Kasumi-1 (cell line): ENCODE measurements around the gene ANKRD22.
"Not testable (repeated sequence)": the region's sequence is repeated elsewhere in the genome, so short reads cannot be mapped to it uniquely, and the experiment has no call there.

Experiments used
- DNase-seq, 2 experiments: peaks; one replicate each; lab custom pipeline; 2025; lab: John Stamatoyannopoulos, UW

ANKRD22 gene

DNA sequence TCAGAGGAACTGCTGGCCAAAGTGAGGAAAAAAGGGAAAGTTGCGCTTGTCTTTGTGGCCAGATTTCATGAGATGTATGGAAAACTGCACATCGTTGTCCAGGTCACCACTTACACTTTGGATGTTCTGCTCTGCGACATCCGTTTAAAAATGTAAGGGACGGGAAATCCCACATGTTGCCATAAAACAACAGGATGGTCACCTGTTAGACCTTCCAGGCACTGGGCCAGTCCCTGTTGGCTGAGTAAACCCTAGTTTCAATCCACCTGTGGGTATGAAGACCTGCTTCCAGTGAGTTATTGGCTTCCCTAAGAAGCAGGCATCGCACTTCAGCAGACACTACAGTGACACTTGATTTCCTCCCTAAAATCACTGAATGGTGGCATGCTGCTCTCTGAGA, 25.7 kb upstream of the ANKRD22 start:
- no peak for DNase-seq

DNA sequence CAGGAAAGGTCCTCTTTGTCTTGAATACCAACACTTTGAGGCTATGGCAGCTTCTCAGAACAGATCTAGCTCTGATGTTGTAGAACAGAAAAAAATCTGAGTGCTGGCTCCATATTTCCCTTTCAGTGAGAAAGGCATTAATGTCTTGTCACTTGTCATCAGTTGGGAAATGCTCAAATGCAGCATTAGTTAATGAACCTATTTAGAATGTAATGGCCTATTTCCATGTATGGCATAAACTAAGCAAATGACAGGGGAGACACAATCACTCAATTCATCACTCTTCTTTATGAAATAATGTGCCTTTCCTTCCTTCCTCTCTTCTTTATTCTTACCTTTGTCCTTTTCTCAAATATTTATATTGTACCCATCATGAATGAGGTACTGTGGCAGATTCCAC, 23.4 kb upstream of the ANKRD22 start:
- DNase-seq: no peak

DNA sequence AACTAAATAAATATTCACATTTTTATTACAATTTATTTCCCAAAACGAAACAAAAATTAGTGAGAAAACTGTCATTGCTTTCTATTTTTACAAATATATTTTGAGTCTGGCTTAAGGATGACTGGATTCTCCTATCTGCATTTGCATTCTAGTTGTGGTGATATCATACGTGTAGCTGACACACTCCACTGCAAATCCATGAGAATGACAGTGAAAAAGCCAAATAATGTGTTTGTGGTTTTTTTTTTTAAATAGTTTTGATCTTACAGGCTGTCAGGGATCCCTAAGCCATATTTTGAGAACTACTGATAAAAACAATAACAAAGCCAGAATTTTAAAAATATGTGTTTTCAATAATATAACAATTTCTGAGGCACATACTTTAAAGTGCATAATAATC, 22.6 kb upstream of the ANKRD22 start:
- no peak for DNase-seq

DNA sequence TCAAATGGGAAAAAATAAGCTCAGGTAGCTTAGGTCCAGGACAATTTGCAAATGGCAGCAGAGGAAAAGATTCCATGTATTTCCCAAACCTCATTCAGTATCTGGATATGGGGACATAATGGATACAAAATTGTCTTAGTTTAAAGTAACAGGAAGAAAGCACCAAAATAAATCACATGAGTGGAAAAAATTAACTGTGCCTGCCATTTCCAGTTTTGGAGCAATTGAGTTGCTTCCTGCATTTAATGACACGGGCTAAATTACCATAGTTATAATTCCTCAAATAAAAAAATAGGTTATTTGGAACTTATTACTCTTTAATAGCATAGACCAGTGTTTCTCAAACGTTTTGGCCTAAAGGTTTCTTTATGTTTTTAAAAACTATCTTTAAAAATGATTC, 22.1 kb upstream of the ANKRD22 start:
- no peak for DNase-seq

DNA sequence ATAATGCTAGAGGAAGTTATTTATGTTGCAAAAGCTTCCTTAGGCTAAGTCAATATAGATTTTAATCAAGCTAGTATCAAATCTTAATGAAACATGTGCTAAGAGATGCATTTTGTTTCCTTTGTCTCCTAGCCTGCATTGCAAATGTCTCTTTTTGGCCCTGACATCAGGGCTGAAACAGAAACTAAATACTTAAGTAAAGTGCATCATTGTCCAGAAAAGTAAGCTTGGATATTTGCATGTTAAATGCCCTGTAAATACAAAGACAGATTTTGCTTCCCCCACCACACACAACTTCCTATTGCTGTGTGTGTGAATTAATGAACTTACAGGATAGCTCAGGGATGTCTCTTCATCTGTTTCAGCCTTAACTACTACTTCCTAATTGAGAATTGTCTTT, 18.4 kb upstream of the ANKRD22 start:
- DNase-seq: no peak

DNA sequence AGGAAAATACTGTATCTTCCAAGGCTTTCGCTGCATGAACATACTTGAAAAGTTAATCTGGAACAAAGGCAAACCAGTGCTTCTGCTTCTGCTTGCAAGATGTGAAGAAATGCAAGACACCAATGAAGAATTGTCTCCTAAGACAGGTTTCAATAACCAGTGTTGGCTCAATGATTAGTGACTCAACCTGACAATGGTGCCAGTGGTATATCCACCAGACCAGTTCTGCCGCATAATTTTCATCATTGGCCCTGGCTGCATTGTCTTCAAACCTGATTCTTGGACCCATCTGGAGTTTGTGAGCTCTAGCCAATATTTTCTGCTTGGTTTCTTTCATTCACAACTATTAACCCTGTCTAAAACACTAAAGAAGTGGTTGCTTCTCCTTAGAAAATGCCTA, 14.8 kb upstream of the ANKRD22 start:
- DNase-seq: no peak

DNA sequence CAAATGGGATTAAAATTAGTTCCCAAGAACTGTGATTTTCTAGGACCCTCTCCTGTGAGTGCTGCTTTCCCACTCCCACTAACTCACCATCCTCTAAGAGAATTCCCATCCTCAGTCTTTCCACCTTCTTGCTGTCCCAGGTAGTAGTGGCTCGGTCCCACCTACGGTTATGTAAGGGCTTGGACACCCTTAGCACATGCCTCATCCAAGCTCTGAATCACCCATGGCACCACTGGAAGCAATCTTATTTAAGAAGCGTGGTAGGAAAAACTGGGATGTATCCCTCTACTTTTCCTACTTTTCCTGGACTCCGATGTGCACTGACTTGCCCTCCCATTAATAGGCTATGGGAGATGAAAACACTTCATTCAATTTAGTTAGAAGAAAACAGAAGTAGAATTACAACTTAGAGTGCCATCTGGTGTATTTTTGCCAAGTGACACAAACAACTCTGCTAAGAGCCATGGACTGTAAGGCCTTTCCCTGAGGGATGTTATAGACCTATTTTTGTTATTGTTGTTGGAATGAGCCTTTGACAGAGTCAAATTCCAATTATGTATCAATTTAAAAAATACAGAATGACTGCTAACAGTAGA, 13.7 kb upstream of the ANKRD22 start:
- DNase-seq: peak; percentile 78 to 89

DNA sequence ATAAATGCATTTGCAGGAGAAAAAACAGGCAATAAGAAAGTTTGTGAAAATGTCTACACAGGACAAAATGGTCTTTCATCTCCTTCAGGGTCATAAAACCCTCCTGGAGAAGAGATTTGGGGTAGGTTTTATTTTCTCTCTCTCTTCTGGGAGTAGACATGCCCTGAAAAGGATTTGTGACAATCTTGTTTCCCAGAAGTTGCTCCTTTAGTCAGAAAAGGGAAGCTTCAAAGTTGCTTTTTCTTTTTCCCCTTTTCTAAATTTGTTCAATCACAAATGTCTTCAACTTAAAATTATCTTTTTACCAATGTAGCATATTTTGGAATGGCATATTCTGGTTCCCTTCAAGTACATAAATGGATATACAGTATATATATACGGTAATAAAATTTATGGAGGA, 9.4 kb upstream of the ANKRD22 start:
- DNase-seq: no peak

DNA sequence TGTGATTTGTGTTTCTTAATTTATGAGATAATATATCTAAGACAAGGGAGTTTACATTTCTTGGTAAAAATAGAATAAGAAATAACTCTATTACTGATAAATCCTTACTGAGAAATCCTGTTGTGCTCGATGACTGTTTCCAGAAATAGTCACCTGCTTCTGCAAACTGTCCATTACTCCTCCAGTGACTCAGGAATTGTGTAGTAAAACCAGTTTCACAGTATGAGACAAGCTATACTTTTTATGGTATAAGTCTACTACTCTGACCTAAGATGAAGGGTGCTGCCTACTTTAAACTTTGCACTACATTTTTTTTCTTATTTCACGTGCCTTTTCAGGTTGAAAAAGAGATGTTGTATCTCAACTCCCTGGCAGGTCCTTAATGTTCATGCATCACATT, 6.8 kb upstream of the ANKRD22 start:
- DNase-seq: no peak

DNA sequence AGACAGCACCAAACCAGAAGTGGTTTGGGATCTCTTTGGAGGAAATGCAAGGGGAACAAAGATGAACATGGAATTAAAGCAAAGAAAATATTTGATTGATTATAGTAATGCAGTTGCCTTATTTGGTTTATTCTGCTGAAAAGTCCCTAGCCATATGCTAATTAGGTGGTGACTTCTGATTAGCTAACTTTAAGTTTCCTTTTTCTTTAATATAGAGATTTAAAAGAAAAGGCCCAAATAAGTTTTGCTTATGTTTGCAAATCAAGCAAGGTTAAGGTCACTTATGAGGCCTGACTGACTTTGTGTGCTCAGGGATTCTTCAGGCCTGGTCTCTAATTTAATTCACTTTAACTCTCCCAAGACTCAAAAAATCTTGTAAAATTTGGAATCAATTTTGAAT, 6.2 kb upstream of the ANKRD22 start:
- no peak for DNase-seq

DNA sequence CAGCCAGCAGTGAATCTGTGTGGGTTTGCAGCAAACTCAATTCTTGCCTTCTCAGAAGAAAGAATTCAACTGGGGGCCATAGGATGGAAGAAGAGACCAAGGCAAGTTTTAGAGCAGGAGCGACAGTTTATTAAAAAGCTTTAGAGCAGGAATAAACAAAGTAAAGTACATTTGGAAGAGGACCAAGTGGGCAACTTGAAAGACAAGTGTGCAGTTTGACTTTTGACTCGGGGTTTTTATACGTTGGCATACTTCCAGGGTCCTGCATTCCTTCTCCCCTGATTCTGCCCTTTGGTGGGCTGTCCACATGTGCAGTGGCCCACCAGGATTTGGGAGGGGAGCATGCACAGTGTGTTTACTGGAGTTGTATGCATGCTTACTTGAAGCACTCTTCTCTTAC, 3.0 kb upstream of the ANKRD22 start:
- DNase-seq: no peak

DNA sequence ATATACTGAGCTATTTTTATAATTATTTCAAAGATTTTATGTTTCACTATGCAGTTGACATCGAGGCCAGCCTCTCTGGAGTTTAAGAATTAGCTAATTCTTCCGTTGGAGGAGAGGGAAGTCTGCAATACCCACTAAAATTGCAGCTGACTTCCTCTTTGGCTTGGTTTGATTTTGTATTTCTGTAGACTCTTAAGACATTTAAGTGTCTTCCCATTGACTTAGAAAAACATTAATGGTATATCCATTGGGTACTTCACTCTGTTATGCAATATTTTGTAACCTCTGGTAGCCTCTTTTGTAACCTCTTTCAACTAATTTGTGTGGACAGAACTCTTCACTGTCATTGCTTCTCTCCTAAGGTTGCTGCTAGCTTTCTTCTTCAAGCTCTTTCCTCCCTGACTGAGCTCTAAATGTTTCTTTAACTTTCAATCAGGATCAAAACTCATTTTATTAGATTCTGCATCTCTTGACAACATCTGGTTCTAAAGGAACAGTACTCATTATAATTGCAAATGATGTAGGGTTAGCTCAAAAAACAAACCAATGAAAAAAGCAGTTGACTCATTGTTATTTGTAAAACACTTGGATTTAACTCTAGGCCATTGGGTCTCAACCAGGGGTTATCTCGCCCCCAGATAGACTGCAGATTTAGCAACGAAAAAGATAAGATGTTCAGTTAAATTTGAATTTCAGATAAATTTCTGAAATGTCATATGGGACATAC, 1.7 kb upstream of the ANKRD22 start:
- DNase-seq: peak; percentile 95 to 96

DNA sequence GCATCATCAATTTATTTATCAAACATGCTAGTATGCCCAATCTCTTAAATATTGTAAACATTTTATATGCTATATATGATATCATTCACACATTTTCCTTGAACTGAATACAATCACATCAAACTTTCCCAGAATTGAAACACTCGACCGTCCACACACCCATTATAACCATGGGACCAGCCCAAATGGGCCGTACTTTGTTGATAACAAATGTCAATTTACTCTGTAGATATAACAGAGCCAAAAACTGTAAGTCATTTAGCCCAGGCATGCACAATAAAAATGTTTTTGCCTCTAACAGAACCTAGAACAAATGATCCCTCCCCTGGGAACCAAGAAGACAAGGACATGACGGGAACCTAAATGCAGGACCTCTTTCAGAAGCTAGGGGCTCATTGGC, 683 bp upstream of the ANKRD22 start:
- peak; percentile 17 to 23 for DNase-seq

DNA sequence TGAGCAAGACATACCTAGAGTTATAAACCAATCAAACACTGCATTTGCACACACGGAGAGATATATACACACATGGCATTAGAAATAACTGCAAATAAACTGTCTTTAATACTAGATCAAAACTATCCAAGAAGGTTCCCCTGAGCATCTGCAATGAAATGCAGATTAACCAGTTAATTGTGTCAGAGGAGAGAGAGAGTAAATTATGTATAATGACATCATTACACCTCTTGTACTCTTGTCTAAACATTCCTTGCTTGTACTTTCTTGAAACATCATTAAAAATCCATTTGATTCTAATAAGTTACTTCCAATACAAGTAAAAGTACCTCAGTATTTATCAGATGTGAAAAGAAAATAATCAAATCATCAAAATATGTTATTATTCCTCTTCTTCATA, 932 bp downstream of the ANKRD22 start:
- no peak for DNase-seq

DNA sequence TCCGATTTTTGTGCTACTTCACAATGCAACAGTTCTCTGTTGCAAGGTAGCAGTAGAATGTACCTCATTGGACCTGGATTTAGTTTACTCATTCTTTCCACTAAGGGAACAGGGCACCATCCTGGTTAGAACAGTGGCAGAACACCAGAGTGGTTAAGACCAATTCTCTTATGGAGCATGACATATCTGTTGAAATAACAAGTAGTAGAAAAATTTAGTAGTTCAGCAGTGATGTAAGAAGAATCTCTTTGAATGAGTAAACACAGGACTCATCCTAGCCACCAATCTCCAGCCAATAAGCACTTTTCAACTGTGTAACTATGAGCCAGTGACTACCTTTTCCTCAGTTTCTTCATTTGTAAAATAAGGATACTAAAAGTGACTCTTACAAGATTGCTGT, 2.4 kb downstream of the ANKRD22 start:
- DNase-seq: no peak

DNA sequence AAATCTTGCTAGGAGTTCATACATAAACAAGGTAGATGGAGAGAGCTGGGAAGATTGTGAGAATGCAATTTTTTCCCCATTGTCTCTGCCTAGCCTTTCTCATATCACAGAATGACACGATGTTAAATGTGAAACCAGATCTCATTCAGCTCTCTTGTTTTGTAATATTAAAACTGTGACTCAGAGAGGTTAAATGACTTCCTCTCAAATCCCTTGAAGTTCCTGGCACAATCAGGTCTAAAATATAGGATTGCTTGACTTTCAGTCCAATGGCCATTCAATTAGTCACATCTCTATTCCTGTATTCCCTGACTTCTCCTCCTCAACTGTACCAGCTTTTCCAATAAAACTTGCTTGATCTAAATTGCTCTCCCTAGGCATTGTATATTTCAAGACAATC, 3.1 kb downstream of the ANKRD22 start:
- DNase-seq: peak; percentile 58 to 72

DNA sequence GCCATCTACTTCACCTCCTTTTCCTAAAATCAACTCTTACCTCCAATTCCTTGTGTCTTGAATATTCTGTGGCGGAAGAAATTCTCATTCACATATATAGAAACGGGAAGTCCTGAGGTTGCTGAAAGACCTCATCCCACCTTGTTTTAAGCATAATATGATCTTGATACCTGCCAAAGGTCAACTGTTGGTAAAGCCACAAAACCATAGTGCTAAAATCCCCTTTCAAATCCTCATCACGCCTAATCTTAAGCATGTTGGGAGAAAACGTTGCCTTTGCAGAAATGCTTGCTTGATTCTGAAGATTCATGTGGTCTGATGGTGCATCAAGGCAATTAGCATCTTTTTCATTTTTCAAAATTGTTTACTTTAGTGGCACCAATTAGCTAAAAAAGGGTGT, 8.5 kb downstream of the ANKRD22 start:
- no peak for DNase-seq

DNA sequence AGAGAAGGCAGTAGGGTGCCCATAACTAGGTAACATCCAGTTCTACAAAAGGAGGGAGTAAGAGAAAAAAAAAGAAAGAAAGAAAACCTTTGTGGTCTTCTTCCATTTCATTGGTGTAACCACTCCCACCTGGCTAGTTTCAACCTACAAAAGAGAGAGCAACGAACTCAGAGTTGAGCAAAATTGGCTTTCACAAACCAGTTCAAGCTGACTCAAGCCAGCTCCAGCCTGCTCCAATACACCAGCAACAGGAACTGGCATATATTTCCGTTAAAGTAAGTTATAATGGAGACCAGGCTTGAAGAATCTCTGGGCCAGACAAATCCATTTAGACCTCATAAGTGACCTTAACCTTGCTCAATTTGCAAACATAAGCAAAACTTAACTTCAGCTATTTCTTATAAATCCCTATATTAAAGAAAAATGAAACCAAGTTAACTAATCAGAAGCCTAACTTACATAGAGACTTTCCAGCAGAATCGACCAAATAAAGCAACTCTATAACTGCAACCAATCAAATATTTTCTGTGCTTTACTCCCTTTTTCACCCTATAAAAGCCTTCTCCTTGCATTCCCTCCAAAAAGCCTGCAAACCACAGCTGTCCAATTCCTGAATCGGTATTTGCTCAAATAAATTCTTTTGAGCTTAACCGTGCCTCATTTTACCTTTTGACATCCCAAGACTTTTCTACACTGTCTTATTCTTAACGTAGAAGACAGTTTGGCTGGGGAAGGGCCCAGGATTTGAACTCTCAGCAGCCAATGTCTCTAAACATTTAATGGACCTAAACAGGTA, 10.1 kb downstream of the ANKRD22 start:
- DNase-seq: no peak

DNA sequence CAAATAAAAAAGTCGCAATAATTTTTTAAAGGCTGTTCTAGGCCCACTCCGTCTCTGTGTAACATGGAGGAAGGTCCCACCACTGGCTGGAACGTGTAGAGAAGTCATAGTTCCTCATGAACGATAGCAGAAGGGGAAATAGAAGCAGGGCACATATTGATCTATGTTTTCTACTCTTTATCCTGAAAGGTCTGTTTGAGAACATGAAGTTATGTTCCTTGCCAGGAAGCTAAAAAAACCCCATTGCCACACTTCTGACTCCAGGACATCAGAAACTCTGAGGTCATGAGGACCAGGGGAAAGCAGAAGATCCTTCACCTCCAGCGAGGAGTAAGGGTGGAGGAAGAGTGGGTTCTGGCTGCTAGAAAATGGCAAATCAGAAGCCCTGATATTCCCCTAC, 10.8 kb downstream of the ANKRD22 start:
- peak; percentile 31 to 39 for DNase-seq

DNA sequence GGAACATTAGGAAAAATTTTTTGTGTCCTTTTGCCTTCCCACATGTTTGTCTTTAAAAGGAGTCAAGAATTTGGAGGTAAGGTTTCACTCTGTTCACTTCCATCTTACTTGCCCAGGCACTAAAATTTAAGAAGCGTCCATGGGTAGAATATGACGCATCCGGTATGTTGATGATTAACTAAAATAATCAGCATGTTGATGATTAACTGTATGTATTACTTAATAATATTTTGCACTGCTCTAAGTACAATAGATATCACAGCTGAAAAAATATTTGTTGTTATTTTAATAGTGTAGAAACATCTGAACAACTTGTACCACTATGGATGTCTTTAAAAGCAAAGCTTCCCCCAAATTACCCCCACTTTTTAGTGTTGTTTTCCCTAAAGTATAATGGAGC, 11.5 kb downstream of the ANKRD22 start:
- no peak for DNase-seq

DNA sequence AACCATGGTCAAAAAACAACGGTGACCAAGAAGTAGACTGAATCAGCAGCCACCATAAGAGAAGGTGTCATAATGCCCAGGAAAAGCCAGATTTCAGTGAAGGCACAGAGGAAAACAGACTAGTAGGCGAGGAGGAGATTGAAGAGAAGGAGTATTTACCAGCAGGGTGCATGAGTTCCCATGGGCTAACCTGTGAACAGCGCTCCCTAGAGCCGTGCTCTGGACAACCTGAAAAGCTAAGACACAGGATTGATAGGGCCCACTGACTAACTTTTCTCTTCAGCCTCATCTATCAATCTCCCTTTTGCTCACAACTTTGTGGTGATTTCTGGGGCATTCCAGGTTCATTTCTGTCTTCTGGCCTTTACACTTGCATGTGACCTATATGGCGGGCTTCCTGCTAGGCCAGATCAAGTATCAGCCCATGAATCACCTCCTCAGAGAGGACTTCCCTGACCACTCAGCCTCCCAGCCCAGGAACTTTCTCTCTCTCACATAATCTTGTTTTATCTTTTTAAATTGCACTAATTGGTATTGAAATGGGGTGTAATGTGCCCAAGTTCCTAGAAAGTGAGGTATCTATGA, 12.8 kb downstream of the ANKRD22 start:
- no peak for DNase-seq

DNA sequence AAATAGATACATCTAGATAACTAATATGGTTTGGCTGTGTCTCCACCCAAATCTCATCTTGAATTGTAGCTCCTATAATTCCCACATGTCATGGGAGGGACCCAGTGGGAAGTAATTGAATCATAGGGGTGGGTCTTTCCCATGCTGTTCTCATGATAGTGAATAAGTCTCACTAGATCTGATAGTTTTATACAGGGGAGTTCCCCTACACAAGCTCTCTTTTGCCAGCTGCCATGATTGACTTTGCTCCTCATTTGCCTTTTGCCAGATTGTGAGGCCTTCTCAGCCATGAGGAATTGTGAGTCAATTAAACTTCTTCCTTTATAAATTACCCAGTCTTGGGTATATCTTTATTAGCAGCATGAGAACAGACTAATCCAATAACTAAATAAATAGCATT, 14.0 kb downstream of the ANKRD22 start:
- not testable (repeated sequence) for DNase-seq

DNA sequence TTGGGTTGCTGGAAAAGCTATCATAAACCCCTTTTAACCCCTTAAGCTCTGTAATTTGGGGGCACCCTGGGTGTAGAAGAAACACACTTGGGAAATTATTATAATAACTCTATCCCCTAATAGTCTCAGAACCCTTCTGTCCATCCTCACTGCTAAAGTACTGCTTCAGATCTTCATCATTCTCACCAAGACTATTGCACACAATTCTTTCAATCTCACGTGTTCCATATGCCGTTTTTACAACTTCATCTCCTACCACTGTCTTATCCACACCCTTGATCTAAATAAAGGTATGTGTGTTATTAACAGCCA, 15.8 kb downstream of the ANKRD22 start:
- DNase-seq: no peak
